Sigmoid colon (tissue), 4 donors: ENCODE data around the gene SLC32A1.

ENCODE experiments used
- CTCF ChIP-seq, 4 experiments: fragments of 450-650 bp in 3 of 4; fragments of 200-600 bp in 1 of 4; IDR thresholded peaks; one replicate each; pipeline ENCODE4 v1.5.1; 2016 to 2019; ENCODE audit warnings: antibody characterized with exemption in 4 of 4, mild to moderate bottlenecking in 3 of 4, moderate library complexity in 2 of 4
- POLR2AphosphoS5 ChIP-seq, 4 donors: sonication (generic); formaldehyde crosslinking; IDR thresholded peaks; one replicate each; pipeline ENCODE4 v1.6.1; 2017; ENCODE audit warnings: antibody characterized with exemption in 4 of 4

- TF ChIP-seq CTCF (IDR thresholded peaks at IDR 0.05) (no peak), POLR2AphosphoS5 (IDR thresholded peaks at IDR 0.05) (no peak)
Measured at GRCh38 chr20:38748861-38749149, 24.5 kb downstream of the SLC32A1 start.
